Measurements from ENCODE around the gene SEPTIN5. TPM values are rescaled to one million over a fixed set of nuclear protein-coding genes. Genes with fewer than 3 reads are reported as not detected.
"Not testable (repeated sequence)": the region's sequence is repeated elsewhere in the genome, so short reads cannot be mapped to it uniquely, and the experiment has no call there.

SEPTIN5 gene
- total RNA-seq, 1 donor from 2014 or later: 123 TPM

DNA sequence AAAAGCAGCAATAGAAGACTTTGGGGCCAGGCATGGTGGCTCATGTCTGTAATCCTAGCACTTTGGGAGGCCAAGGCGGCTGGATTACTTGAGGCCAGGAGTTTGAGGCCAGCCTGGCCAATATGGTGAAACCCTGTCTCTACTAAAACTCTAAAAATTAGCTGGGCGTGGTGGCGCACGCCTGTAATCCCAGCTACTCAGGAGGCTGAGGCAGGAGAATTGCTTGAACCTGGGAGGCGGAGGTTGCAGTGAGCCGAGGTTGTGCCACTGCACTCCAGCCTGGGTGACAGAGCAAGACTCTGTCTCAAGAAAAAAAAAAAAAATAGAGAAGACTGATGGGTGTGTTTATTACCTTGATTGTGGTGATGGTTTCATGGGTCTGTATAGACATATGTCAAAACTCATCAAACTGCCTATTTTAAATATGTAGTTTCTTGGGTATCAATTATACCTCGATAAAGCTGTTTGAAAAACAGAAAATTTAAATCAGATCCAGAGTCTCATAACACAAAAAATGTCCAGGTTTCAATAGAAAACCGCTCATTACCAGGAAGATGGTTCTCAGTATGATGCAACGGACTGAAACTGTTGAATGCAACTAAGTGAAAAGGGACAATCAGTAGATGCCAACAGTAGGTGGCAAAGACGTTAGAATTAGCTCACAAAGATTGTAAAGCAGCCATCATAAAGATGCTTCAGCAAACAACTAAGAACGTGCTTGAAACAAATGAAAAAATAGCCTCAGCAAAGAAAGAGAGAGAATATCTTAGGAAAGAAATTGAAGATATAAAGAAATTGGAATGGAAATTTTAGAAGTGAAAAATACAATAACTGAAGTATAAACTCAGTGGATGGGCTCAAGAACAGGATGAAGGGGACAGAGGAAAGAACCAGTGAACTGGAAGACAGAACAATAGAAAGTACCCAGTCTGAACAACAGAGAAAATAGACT is 33.1 kb upstream of the SEPTIN5 start:
- no peak for DNase-seq (ENCODE audit: low read depth)

DNA sequence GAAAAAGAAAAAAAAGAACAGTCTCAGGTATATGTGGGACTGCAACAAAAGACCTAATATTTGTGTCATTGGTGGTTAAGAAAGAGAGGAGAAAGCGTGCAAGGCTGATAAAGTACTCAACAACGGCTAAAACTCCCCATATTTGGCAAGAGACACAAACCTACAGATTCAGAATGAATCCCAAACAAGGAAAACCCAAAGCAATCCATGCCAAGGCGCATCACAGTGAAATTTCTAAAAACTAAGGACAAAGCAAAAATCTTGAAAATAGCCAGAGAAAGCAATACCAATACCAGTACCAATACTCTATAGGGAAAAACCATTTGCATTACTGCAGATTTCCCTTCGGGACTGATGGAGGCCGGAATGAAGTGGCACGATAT is 32.4 kb upstream of the SEPTIN5 start:
- DNase-seq (ENCODE audit: low read depth): no peak

DNA sequence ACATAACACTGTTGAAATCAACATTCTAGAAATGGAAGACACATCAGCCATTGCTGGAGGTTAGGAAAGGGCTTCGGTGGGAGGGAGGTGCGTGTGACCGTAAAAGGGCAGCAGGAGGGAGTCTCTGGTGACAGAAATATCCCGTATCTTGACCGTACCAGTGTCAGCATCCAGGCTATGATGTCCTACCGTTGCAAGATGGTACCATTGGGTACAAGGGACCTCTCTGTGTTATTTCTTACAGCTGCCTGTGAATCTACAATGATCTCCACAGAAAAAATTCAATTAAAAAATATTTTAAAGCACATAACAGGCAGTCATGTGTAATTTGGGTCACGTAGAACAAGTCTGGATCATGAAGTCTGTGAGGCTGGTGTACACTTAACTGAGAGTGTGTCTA is 27.4 kb upstream of the SEPTIN5 start:
- no peak for DNase-seq (ENCODE audit: low read depth)

DNA sequence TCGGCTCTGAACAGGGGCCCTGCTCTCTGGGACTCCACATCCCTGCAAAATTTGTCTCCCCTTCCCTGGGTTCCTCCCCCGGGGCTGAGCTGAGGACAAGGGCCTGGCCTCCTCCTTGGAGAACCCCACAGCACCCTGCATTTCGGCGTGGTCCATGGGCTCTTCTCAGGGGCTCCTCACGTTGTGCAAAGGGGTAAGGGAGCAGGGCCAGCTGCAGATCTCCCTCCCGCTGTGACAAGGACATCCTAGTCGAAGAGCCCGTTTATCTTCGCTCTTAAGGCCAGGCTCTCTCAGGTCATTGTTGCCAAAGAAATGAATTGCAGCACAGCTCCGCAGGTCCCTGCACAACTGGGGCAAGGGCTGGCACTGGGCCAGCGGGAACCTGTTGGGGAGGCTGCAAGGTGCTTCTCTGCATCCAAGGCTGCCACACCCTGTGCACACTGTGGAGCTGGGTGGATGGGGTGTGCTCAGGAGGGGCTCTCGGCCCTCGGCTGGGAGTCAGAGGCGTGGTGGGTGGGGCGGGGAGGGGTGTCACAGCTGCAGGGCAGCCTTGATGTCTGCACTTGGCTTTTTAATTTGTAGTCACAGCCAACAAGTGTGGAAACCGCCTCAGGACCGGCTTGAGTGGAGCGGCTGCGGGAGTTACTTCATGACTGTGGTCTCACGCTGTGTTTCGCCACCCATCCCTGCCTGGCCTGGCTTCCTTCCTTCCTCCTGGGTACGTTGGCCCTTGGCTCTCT is 26.6 kb upstream of the SEPTIN5 start:
- no peak for DNase-seq (ENCODE audit: low read depth)

DNA sequence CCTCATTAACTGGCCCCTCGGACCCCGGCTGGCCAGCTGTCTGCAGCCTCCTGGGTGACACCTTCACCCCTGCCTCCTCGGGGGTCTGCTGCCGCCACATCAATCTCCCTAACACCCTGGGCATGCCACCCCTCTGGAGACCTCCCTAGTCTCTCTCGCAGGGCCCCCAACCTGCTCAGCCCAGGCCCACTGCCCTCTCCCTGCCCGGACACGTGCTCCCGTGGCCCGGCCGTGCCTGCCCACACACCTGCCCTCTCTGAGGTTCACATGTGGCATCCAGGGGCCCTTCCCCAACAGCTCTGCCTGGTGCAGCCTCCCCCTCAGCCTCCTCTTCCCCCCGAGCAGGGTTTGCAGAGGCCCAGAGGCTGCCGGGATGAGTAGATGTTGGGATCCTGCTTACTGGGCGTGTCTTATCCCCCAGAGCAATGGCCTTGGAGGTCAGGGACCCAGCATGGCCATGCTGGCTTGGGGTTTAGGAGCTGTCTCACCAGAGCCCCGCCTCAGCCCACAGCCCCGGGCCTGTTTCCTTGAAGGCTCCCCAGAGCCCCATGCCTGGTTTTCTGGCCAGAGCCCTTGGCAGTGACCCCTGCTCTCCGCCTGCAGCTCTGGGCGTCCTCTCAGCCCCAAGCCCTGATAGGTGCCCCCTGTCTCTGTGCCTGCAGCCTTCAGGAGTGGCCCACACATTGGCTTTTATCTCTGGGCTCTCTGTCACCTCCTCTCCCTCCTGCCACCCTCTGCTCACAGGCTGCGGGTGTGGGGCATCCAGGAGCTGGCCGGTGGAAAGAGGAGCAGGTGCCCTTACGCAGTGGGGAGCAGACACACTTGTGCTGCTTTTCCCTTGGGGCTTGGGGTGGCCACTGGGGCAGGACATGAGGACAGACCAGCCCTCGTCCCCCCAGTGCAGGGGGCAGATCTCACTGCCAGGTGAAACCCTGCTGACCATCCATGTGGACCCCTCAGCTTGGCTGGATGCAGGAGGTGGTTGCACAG is 25.7 kb upstream of the SEPTIN5 start:
- DNase-seq (ENCODE audit: low read depth): no peak

DNA sequence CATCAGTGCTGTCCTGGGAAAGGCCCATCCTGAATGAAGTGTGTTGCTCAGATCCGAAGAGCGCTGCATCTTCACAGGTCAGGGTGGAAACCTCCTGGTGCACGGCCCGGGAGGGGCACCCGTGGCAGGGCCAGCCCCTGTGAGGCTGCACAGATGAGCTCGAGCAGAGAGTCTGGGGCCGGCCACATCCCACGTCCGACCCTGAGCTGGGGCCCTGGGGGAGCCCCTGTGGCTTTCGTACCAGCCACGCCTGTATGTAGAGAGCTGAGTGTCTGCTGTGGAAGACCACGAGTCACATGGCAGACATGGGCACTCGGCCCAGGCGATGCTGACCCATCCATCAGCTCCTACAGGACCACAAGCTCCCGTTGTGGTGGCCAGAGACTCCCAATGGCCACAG is 24.9 kb upstream of the SEPTIN5 start:
- peak; percentile 71 for DNase-seq (ENCODE audit: low read depth)

DNA sequence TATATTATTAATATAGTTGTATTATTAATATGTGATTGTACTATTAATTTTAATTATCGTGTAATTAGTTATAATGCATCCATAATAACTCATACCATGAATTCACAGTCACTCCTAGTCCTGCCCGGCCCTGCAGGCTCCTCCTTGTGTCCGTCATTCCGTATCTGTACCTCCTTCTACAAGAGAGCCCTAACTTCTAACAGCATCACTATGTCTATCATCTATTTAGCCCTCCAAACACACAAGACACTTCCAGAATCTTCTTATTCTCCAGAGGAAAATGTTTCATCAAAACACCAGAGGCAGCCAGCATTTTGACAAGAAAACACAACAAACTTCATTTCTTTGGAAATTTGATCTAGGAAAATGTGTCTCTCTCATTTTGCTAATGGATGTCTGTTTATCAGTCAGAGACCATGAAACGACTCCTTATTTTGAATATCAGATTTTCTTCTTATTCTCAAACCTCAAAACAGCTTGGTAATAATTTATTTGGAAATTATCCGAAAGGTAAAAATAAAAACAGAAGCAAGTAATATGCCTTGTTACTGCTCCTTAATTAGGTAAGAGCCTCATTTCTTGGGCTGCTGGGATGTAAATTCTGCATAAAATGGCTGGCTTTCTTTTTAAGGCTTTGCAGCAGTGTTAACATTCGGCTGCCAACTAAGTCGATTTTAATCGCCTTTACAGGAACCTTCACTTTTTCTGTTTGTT is 23.1 kb upstream of the SEPTIN5 start:
- DNase-seq (ENCODE audit: low read depth): no peak

DNA sequence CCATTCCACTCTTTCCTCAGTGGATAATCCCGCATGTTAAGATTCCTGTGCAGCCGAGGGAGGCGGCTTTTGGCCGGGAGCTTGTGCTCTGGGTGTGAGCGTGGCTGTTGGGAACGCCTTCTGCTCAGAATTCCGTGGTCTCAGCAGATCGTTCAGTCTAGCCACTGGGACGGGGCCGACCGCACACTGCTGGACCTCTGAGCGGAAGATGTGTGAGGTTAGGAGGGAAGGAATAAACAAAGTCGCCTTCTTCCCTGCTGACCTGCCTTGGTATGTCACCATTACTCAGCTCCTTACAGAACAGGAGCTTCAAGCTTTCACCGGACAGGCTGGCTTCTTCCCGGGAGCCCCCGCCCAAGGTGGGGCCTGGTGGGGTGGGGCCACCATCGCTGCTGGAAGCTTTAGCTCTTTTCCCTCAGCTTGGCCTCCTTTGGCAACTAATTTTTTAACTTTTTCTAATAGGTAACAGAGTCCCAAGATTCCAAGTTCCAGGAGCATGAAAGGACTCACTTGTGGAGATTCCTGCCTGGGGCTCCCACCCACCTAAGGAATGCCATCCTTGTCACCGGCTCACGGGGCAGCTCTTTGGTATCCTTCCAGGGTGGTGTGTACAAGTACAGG is 22.5 kb upstream of the SEPTIN5 start:
- peak; percentile 79 for DNase-seq (ENCODE audit: low read depth)

DNA sequence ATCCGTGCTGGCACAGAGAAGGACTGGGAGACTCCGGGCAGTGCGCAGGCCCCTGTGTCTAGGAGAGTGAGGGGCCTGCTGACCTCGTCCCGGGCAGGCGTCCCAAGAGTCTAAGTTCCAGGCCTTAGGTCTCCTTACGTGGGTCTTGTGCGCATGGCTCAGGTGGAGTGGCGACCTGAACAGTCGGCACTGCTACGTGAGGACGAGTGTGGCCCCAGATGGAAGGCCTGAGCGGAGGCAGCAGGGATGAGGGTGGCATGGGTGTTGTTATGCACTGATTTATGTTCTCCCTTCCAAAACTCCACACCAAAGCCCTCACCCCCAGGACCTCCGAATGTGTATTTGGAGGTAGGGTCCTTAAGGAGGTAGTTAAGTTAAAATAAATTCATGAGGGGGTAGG is 20.7 kb upstream of the SEPTIN5 start:
- no peak for DNase-seq (ENCODE audit: low read depth)

DNA sequence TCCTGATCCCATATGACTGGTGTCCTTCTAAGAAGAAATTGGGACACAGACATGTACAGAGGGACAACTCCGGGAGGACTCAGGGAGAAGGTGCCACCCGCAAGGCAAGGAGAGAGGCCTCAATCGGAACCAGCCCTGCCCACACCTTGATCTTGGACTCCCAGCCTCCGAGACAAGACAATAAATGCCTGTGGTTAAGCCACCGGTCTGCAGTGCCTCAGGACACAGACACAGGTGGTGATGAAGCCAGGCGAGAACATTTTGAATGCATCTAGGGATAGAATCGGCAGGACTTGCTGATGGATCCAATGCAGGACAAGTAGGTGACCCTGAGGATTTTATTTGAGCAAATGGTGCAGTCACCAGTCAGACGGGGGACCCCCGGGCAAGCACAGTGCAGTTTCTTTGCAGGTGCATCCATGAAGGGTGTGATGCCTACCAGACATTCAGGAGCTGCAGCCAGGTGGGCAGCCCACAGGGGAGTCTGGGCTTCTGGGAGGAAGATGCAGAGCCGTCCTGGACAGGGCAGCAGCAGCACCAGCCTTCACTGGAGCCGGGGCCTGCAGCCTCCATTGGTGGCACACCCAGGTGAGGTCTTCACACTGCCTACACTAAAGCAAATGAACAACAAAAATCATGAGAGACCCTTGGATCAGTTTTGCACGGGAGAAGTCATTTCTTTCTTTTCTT is 20.2 kb upstream of the SEPTIN5 start:
- no peak for DNase-seq (ENCODE audit: low read depth)

DNA sequence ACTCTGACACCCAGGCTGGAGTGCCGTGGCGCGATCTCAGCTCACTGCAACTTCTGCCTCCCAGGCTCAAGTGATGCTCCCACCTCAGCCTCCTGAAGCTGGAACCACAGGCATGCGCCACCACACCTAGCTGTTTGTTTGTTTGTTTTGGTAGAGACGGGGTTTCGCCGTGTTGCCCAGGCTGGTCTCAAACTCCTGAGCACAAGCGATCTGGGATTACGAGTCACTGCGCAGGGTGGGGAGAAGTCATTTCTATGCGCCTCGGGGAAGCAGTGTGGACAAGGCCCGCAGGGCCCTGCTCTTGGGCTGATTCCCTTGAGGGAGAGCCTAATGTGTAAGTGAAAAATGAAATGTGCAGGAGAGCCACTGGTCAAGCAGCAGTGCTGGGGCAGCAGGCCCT is 19.6 kb upstream of the SEPTIN5 start:
- DNase-seq (ENCODE audit: low read depth): no peak

DNA sequence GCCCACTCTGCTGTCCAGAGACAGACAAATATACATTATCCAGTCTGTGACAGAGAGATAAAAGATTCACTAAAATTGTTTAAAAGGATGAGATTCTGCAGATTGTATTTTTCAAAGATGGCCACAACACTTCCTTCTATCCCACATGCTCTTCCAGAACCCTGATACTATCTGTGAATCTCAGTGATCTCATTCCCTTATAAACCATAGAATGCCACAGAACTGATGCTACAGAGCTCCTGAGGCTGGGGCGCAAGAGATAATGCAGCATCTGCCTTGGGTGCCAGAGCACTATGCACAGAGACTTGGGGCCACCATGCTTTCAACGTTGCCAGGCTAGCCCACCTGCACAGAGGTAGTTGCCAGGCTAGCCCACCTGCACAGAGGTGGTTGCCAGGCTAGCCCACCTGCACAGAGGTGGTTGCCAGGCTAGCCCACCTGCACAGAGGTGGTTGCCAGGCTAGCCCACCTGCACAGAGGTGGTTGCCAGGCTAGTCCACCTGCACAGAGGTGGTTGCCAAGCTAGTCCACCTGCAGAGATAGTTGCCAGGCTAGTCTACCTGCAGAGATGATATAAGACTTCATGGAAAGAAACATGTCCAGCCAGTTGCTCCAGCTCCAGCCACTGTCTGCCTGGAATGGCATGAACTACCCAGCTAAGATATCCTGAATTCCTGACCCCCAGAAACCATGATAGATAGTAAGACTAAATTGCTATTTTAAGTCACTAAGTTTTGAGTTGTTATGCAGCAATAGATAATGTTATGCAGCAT is 17.6 kb upstream of the SEPTIN5 start:
- DNase-seq (ENCODE audit: low read depth): no peak

DNA sequence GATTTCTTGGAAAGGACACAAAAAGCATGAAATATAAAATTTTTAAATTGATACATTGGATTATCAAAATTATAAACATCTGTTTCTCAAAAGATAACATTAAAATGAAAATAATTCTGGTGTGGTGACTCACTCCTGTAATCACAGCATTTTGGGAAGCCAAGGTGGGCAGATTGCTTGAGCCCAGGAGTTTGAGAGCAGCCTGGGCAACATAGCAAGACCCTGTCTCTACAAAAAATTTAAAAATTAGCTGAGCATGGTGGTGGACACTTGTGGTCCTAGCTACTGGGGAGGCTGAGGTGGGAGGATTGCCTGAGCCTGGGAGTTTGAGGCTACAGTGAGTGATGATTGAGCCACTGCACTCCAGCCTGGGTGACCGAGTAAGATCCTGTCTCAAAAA is 16.4 kb upstream of the SEPTIN5 start:
- DNase-seq (ENCODE audit: low read depth): not testable (repeated sequence)

DNA sequence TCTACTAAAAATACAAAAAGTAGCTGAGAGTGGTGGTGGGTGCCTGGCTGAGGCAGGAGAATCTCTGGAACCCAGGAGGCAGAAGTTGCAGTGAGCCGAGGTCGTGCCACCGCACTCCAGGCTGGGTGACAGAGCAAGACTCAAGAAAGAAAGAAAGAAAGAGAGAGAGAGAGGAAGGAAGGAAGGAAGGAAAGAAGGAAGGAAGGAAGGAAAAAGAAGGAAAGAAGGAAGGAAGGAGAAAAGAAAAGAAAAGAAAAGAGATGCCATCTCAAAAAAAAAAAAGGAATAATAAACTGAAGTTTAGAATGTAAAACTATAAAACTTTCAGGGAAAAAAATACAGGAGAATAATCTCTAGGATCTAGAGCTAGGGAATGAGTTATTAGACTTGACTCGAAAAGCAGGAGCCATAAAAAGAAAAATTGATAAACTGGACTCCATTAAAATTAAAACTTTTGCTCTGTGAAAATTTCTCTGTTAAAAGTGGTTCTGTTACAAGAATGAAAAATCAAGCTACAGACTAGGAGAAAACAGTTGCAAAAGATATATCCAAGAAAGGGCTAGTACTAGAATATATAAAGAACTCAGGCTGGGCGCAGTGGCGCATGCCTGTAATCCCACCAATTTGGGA is 13.4 kb upstream of the SEPTIN5 start:
- DNase-seq (ENCODE audit: low read depth): no peak

DNA sequence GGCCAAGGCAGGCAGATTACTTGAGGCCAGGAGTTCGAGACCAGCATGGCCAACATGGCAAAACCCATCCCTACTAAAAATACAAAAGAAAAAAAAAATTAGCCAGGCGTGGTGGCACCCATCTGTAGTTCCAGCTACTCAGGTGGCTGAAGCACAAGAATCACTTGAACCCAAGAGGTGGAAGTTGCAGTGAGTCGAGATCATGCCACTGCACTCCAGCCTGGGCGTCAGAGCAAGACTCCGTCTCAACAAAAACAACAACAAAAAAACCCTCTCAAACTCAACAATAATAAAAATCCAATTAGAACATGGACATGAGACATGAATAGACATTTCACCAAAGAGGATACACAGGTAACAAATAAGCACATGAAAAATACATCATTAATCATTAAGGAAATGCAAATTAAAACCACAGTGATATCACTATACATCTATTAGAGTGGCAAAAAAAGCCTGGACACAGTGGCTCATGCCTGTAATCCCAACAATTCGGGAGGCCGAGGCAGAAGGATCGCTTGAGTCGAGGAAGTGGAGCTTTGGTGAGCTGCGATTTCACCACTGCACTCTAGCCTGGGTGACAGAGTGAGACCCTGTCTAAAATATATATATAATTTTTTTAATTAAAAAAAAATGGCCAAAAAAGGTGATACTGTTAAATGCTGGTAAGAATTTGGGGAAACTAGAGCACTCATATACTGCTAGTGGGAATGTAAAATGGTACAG is 12.7 kb upstream of the SEPTIN5 start:
- DNase-seq (ENCODE audit: low read depth): no peak

DNA sequence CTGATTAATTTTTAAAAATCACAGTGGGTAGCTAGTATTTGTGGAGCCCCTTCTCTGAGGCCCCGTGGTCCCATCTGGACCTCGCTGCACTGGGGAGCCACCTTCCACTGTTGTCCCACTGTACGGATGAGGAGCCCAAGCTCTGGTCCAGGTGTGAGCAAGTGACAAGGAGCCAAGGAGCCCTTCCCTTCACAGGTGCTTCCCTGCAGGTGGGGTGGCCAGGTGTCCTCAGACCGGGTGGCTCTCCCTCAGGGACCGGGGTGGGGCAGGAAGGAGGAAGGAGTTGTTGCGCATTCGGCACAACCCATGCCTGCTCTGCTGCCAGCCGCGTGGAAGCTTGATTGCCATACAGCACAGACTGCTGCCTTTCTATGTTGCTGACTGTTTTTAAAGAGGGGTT is 10.4 kb upstream of the SEPTIN5 start:
- DNase-seq (ENCODE audit: low read depth): no peak

DNA sequence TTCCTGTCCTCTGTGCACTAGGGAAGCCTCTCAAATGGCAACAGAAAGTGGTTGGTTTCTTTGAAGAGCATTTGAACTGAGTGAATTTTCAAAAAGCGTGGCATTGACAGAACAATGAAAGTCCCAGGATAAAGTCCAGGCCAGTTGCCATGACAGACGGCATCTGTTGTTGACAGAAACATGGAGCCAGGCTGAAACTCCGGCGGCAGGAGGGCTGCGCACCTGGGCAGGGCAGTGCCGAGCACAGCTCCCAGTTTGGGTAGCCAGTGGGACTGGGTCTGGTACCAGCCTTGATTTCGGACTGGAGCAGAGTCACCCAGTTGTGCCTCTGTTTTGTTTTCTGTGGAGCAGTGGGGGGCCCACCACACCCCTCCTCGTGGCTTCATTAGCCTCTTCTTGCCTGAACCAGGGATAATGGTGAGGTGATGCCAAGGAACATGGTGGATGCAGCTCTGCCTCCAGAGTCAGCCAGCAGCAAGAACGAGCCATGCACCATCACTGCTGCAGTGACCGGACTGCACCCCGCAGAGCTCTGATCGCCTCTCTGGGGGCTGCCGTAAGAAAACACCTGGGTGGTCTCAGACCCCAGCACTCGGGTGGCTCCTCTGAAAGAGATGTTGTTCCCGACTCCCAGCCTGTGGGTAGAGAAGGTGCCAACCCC is 9.8 kb upstream of the SEPTIN5 start:
- no peak for DNase-seq (ENCODE audit: low read depth)

Measured in myocyte (in vitro differentiated cells).